Pancreas (tissue), 10 donors: ENCODE measurements around the gene LRWD1. TPM values are rescaled to one million over a fixed set of nuclear protein-coding genes. Genes with fewer than 3 reads are reported as not detected.

Source experiments
- ATAC-seq, 4 donors: fragments of 200-7000 bp; cut with Tn5 transposase; one replicate each; pipeline versions ENCODE4 v1.8.0 to v1.9.1; 2020; ENCODE audit warnings: mild to moderate bottlenecking in 4 of 4, moderate library complexity in 4 of 4
- DNase-seq, 6 donors: peaks; one replicate each; pipeline ENCODE4 v3.0.0-alpha.2; 2020
- FAIRE-seq: peaks from 2 replicates; lab custom pipeline; 2012; peaks lifted over from hg19 to GRCh38; lab: Jason Lieb, UNC
- H3K27ac ChIP-seq, 4 donors: fragments of 200-600 bp; sonication (generic); 1 replicate in 3 of 4; 2 replicates in 1 of 4; pipeline versions ENCODE4 v1.5.0 to v1.8.0; 2020
- H3K27me3 ChIP-seq, 4 donors: fragments of 200-600 bp; one replicate each; pipeline ENCODE4 v1.8.0; 2021
- H3K36me3 ChIP-seq, 3 donors: fragments of 200-600 bp; sonication (generic) in 1 of 3; one replicate each; pipeline versions ENCODE4 v1.5.0 to v1.8.0; 2020 to 2021
- H3K4me1 ChIP-seq, 3 donors: fragments of 200-600 bp; one replicate each; pipeline ENCODE4 v1.8.0; 2021
- H3K4me3 ChIP-seq, 4 donors: fragments of 200-600 bp; sonication (generic) in 2 of 4; one replicate each; pipeline versions ENCODE4 v1.5.0 to v1.8.0; 2020 to 2021
- H3K9me3 ChIP-seq, 4 donors: fragments of 200-600 bp; one replicate each; pipeline ENCODE4 v1.8.0; 2021
- CTCF ChIP-seq, 4 donors: fragments of 200-600 bp; sonication (generic) in 3 of 4; IDR thresholded peaks; one replicate each; pipeline versions ENCODE4 v1.5.0 to v1.8.0; 2021; ENCODE audit warnings: antibody characterized with exemption in 4 of 4
- WGBS, 2 donors: extraction: QIAGEN DNeasy Blood & Tissue Kit; methylation state at CpG; one replicate each; pipeline ENCODE4 v1.1.7; 2013; 5-methylcytosine and 5-hydroxymethylcytosine counted together
- intact Hi-C, 3 donors: fragments of 100-400 bp; cut with DNase I; formaldehyde crosslinking; loops; one replicate each; pipeline versions ENCODE4 v1.11.1 to v1.14.2; 2022
- polyA plus RNA-seq, 2 donors: library from polyadenylated mRNA; stranded (reverse); fragments of 200-250 nt; gene quantifications; one replicate each; pipeline ENCODE4 v1.2.3, GENCODE V29; 2013
- total RNA-seq, 6 donors: library from RNA; stranded (reverse); fragmentation: NEBNext Ultra II Directional in 4 of 6; extraction: Animal tissue kit (Norgen Biotek cat#: 25700) in 4 of 6; gene quantifications; one replicate each; pipeline versions ENCODE4 v1.2.1 to v1.2.4, GENCODE V29; 2021 to 2023
- donor health status: healthy with polysubstance abuse.
- donor health status: DM: no; HTN: no; CAD: no; lungs with moderate emphysema.
- donor health status: DM: no; HTN: no; CAD: no.
- donor health status: control.
- donor health status: control.
- donor health status: Bipolar disorder and iron deficiency.
- donor health status: DM: yes; HTN: yes; CAD: no.
- donor health status: DM: no; HTN: no; CAD: no.
- donor health status: DM: no; HTN: no; CAD: no.
- donor health status: DM: yes; HTN: yes; CAD: no.

LRWD1 gene
- total and polyA plus RNA-seq, 8 donors, result 5.1 to 18.4 (median 8.3) TPM

GRCh38 chr7:102421706-102422240 lies 43.0 kb upstream of the LRWD1 start:
- intact Hi-C loops, result no loop called here
- Histone ChIP-seq H3K4me3 (no peak overlapping the region), H3K4me1 (no peaks in the 10 kb centered on the region), H3K9me3 (no peaks in the 10 kb centered on the region), H3K27me3 (no peaks in the 10 kb centered on the region), H3K27ac (no peak overlapping the region), H3K36me3 (peaks cover 0 to 8% (median 6%) of the 10 kb centered on the region in 3 donors)
- no peak for ATAC-seq
- 92 to 93% methylated on average over 10 of the region's 10 CpGs for WGBS, 2 donors
- no peak for DNase-seq
- FAIRE-seq, result no peak
- TF ChIP-seq CTCF (IDR thresholded peaks at IDR 0.05), result no peak

- 84 to 85% methylated on average over 12 of the region's 12 CpGs for WGBS, 2 donors
- TF ChIP-seq CTCF (IDR thresholded peaks at IDR 0.05), result no peak
- Histone ChIP-seq H3K27ac (no peak overlapping the region), H3K27me3 (no peaks in the 10 kb centered on the region), H3K36me3 (peaks cover 0 to 8% (median 6%) of the 10 kb centered on the region in 3 donors), H3K4me1 (no peaks in the 10 kb centered on the region), H3K9me3 (no peaks in the 10 kb centered on the region), H3K4me3 (no peak overlapping the region)
- intact Hi-C loops, result no loop called here
- DNase-seq (no peak), ATAC-seq (no peak), FAIRE-seq (no peak)
Observed at GRCh38 chr7:102424129-102424551, 40.6 kb upstream of the LRWD1 start.

GRCh38 chr7:102424787-102425218 lies 40.0 kb upstream of the LRWD1 start:
- intact Hi-C loops, result no loop called here
- peak overlapping the region in 2 of 4 donors; percentile 48 to 72 for H3K27ac ChIP-seq

GRCh38 chr7:102425639-102426267 lies 39.0 kb upstream of the LRWD1 start:
- Histone ChIP-seq H3K27me3 (no peaks in the 10 kb centered on the region), H3K9me3 (no peaks in the 10 kb centered on the region), H3K27ac (peak overlapping the region in 2 of 4 donors; percentile 48 to 72), H3K4me1 (no peaks in the 10 kb centered on the region), H3K36me3 (peaks cover 0 to 8% (median 6%) of the 10 kb centered on the region in 3 donors), H3K4me3 (no peak overlapping the region)
- no peak for FAIRE-seq
- ATAC-seq, result peak in 3 of 4 donors; percentile 14 to 78 (median 71)
- no peak for TF ChIP-seq CTCF (IDR thresholded peaks at IDR 0.05)
- intact Hi-C loops, result no loop called here
- WGBS, 2 donors, result 83 to 86% methylated on average over 25 of the region's 25 CpGs
- peak in 2 of 6 donors; percentile 56 to 60 for DNase-seq

More at GRCh38 chr7:102424787-102425218, 40.0 kb upstream of the LRWD1 start:
- Histone ChIP-seq H3K9me3 (no peaks in the 10 kb centered on the region), H3K27me3 (no peaks in the 10 kb centered on the region), H3K4me3 (no peak overlapping the region), H3K4me1 (no peaks in the 10 kb centered on the region), H3K36me3 (peaks cover 0 to 8% (median 6%) of the 10 kb centered on the region in 3 donors)
- no peak for DNase-seq
- TF ChIP-seq CTCF (IDR thresholded peaks at IDR 0.05), result no peak
- FAIRE-seq, result no peak
- WGBS, 2 donors, result 84 to 85% methylated on average over 13 of the region's 13 CpGs
- ATAC-seq, result peak in 2 of 4 donors; percentile 14 to 49
